HL-60/S4 (cell line): ENCODE results near the gene PSMD14.

Experiments used
- in situ Hi-C: fragments of 300-500 bp; cut with MboI; formaldehyde crosslinking; loops from 2 replicates; pipeline ENCODE4 v1.14.3; 2022; ENCODE audit warnings: low sequenced_read_pairs

PSMD14 gene

DNA sequence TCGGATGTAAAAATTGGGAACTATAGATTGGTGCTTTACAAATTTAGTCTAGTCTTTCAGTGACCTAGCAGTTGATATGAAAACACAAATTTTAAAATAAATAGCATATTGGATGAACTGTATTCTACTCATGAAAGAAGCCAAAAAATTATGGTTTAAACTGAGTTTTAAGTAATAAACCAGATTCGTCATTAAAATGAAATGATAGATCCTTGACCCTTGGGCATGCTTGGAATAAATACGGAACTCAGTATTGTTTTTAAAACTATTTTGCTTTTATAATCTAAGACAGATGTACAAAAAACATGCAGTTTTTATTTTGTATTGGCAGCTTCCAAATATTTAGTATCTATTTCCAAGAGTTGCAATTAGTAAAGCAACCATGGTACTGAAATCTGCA is 73.3 kb downstream of the PSMD14 start:
- in situ Hi-C loops: no loop called here

DNA sequence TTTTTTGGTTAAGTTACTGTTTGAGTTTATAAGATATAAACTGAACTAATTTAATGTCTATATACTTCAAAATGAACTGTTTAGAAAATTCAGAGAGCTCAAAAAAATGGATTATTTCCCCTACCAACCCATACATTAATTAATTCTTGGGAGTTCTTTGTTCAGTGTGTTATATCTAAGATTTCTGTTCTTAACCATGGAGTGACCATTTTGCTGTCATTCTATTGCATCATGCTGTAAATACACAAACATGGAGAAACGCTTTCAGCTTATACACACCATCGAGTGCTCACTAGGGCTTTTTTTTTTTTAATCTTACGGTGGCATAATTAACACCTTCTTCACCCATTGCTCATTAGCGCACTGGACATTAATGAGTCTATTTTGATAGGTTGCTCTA is 74.5 kb downstream of the PSMD14 start:
- in situ Hi-C loops: no loop called here

DNA sequence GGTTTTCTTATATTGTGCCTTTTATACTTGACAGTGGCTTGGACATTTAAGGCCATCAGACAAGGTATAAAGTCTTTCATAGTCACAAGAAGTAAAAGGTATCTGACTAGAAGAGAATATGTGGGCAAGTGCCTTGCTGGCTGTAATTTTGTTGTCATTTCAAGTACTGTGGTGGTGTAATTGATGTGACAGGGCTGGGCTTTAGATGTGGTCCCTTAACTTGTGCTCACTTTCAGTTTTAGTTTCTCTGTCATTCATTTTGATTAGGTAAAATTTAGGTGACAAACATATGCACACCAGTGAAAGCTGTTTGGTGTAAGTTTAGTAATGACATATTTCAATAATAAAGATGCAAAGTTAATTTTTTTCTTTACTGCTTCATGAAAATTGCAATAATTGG is 76.6 kb downstream of the PSMD14 start:
- in situ Hi-C loops: no loop called here

DNA sequence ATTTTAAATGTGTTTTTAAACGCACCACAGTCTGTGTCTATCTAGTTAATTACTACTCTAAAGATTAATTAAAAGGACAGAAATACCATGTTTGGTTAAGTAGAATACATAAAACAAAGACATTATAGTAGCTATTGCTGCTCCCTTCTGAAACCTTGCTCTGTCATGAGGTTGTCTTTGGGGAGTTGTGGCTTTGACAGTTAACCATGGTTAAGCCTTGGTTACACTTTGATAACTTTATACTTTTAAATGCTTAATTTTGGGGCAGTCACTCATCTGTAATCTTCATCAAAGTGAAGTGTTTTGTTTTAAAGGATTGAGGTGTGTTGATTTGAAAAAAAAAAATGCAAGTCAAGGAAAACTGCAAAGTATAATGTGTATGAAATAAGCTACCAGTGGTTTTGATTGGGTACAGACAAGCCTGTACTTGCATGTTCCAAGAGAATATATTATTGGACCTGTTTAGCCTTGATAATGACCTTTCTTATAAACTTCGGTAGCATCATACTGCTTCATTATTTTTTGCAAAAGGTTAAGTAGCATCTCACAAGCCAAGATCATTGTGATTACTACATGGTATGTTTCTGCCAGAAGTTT is 78.1 kb downstream of the PSMD14 start:
- in situ Hi-C loops: no loop called here

DNA sequence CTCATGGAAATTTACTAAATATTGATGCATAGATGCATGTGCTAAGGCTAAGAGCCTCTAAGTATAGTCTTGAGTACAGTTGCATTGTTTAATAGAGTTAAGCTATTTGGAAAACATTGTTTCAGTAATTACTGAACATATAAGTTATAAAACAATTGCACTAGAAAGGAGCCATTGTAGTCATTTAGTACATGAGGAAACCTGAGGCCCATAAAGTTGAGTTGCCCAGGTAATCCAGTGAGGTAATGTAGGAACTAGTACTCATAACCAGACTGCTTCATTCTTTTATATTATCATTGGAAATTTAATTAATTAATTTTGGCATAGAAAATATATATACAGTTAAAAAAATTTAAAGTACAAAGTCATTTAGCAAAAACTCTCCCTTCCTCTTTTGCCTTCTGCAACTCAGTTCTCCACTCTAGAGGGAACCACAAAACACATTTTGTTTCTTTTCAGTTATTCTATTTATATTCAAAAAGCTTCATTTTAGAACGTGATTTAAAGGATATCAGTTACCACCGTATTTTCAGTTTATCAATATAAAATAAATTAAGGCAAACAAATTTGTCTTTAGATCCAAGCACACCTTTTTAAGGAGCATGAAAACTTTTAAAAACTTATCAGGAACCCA is 80.0 kb downstream of the PSMD14 start:
- in situ Hi-C loops: no loop called here

DNA sequence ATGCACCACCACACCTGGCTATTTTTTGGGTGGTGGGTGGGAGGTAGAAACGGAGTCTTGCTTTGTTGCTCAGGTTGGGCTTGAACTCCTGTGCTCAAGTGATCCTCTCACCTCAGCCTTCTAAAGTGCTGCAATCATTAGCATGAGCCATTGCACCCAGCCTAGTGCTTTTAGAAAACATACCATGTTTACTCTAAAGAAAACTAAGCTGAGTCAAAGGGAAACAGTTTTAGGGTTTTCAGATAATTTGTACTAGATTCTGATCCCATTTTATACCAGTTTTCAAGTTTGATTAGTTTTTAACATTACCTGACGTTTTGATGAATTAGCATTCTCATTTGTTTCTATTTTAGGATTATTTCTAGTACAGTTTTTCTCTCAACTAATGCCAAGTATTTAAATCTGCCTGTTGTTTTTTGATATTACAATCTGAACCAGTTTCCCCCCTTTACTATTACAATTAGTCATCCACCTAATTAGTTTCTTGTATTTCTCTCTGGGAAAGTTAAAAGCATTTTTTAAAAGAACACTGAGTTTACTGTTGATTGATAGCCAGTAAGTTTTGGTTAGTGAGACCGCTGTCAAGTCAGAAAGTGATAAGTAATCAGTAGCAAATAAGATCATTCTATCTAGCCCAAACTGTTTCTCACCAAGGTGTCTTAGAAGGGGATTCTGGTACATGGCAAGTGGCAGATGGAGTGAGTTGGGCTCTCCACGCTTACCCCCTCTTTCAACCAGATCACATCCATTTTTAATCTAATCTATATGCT is 83.7 kb downstream of the PSMD14 start:
- in situ Hi-C loops: no loop called here

DNA sequence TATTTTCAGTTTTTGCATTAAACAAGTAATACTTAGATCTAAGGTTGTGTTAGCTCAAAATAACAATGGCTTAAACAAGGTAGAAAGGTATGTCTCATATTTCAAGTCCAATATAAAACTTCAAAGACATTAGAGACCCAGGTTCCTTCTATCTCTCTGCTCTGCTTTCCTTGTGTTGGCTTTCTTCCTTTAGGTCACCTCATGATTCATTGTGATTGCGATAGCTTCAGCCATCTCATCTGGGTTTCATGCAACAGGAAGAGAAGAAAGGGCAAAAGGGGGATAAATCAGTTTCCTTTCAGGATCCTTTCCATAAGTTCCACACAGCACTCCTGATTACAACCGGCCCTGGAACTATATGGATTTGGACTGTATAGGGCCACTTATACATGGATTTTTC is 91.9 kb downstream of the PSMD14 start:
- in situ Hi-C loops: no loop called here

DNA sequence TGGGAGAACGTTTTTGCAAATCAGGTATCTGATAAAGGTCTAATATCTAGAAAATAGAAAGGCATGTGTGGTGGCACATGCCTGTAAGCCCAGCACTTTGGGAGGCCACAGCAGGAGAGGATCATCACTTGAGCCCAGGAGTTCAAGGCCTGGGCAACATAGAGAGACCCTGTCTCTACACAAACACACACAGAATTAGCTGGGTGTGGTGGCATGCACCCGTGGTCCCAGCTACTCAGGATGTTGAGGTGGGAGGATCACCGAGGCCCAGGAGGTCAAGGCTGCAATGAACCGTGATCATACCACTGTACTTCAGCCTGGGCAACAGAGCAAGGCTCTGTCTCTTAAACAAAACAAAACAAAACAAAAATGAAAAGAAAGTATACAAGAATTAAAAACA is 94.1 kb downstream of the PSMD14 start:
- in situ Hi-C loops: no loop called here

DNA sequence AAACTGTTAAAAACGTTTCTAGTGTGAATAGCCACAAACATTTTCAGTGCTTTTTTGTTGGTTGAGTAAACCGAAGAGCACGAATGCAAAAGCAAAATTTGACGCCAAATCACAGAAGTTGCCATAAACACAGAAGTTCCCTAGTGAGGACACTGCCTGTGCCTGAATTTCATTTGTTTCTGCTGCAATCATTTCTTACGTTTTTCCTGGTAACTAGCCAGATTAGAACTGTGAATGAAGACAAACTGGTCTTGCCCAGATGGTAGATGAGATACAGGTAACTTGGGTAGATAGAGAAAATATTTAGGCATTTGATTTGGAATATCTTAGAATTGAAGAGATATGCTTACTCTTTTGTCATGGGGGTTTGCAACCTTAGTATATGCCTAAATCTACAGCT is 98.1 kb downstream of the PSMD14 start:
- in situ Hi-C loops: no loop called here

DNA sequence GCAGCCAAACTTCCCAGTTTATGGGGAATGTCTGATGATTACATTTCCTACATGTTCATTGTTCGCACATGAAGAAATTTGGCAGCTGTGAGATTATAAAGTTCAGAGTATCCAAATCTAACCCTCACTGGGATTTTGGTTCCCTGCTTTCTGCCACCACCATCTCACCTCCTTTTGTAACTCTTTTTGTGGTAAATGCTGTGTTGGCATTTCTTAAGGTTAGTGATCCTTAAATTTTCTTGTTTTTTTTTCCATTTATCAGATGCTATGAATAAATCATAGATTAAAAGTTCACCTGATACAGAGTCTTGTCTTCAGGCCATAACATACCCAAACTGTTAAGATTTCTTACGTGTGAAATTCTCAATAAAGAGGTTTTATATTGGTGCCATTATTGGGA is 99.4 kb downstream of the PSMD14 start:
- in situ Hi-C loops: no loop called here

DNA sequence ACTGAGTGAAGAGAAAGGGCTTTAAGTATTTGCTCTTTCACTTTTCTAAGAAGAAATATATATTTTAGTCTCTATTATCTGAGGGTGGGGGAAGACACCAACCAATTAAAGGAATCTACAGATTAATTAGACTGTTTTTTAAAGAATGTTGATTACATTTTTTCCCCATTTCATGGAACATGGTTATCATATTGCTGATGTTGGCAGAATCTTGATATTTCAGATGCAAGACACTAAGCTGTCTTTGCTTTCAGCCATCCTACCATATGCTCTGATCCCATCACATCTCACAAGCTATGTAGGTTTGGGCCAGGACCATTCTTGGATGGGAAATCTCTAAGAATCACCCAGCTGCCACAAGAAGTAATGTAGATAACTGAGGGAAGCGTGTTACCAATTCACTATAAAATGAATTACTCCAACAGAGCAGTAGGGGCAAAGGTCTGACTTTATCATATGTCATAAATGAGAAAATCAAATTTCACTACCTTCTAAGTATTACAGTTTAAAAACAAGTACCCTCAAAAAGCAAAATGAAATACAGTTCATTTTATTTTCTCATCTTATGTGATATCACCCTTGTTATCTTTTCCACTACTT is 101.2 kb downstream of the PSMD14 start:
- in situ Hi-C loops: no loop called here

DNA sequence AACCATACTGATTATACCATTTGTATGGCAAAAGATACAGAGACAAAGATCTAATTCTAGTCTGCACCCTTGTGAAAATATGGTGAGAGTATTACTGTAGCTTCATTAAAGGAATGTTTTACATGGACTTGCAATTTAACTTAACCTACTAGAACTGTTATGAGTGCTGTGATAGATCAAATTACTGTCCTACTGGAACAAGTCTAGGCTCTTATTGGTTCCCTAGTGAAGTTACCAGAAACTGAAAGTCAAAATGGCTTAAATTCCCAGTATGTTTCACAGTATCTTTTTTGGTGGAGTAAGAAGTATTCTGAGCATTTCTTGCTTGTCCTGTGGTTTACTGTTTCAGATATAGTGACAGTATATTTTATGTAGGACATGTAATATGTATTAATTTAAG is 104.1 kb downstream of the PSMD14 start:
- in situ Hi-C loops: no loop called here

DNA sequence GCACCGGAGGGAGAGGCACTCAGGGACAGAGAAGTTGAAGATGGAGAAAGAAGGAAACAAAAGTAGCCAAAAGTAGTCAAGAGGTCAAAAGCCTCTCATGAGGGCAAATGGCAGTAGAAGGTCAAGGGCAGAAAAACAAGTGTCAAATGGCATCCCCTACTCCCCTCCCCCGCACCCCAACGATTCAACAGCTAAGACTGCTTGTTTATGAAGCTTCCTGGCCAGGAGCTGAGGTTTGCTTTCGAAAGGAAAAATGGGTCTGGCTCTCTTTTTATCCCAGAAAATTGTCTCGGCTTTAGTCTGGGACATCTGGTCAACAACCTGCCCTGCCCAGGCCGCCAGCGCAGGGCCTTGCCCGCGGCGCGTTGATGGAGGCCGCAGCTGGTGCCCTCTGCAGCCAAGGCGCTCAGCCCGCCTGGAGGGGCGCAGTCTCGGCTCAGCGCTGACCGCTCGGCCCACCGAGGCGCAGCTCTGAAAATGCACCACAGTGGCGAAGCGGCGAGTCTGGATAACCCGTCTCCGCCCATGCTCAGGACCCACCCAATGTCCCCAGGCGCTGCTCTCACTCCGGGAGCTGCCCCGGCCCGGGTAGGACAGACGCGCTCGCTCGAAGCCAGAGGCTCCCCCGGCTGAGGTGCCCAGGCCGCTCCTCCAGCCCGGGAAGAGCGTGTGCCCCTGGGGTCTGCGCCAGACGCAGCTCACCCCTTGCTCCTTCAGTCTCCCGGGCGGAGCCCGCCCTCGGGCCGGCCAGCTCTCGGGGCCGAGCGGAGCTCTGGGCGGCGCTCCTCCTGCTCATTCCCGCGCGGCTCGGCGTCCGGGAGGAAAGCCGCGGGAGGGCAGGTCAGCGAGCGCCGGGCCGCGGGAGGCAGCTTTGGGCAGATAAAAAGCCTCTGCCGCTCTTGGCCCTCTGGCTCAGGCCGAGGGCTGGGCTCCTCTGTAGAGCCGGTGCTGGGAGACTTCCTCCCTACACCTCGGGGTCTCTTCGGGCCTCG is 106.1 kb downstream of the PSMD14 start:
- in situ Hi-C loops: no loop called here

DNA sequence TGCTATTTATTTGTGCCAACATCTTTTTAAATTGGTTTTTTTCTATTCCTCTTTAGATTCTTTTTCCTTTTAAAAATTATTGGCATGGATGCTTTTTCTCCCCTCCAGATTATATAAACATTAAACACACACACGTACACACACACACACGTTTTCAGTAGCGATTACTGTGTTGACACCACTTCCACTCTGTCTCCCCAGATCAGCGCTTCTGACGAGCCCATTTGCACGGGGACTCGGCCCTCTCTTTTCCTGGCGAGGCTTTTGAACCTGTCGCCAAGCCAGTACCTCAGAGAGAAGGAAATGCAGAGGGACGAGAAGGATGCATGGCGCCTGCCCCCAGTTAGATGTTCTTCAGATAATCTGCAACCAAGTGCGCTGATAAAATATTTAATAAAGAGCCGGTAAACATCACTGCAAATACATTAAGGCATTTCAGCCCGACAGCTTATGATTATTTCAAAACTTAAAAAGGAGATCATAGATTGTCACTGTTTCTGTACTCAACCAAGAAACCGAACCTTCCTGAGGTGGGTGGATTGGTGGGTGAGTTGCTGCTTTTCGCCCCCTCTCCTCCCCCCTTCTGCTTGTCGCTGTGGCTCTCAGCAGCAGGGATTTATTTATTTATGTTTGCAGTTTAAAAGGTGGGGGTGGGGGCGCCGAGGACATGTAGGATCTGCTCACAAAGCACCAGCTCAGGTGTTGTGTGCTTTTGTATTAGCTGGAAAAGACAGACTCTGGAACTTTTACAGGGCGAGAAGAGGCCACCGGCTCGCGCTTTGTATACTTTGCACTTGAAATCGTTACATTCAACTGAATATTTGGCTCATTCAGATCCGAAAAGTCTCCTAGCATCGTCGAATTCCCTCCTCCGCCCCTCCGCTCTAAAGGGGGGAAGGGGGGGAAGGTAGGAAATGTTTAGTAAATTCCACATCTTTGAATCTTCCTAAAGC is 107.1 kb downstream of the PSMD14 start:
- in situ Hi-C loops: no loop called here

DNA sequence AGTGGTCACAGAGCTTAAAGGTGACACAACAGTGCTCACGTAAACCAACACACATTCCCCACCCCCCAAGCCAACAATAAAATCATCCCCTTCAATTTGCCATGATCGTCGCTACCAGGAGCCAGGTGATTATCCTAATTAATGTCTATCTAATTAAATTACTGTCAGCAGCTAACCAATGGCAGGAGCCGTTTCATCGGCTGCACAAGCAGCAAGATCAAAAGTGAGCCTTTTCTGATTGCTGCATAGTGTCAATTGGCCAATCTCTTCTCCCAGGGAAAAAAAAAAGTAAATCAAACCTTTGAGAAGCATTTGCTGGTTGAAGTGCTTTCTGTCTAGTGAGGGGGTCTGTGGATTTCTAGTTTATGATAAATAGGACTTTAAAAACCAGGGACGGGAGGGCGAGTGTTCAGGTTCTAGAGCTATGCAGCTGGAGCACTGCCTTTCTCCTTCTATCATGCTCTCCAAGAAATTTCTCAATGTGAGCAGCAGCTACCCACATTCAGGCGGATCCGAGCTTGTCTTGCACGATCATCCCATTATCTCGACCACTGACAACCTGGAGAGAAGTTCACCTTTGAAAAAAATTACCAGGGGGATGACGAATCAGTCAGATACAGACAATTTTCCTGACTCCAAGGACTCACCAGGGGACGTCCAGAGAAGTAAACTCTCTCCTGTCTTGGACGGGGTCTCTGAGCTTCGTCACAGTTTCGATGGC is 107.9 kb downstream of the PSMD14 start, which contains the start of gene TBR1:
TSS of gene TBR1 (plus strand) at position 311 of the 721 bp plus-strand sequence. CDS start at position 425, 114 bp downstream.
- in situ Hi-C loops: no loop called here

DNA sequence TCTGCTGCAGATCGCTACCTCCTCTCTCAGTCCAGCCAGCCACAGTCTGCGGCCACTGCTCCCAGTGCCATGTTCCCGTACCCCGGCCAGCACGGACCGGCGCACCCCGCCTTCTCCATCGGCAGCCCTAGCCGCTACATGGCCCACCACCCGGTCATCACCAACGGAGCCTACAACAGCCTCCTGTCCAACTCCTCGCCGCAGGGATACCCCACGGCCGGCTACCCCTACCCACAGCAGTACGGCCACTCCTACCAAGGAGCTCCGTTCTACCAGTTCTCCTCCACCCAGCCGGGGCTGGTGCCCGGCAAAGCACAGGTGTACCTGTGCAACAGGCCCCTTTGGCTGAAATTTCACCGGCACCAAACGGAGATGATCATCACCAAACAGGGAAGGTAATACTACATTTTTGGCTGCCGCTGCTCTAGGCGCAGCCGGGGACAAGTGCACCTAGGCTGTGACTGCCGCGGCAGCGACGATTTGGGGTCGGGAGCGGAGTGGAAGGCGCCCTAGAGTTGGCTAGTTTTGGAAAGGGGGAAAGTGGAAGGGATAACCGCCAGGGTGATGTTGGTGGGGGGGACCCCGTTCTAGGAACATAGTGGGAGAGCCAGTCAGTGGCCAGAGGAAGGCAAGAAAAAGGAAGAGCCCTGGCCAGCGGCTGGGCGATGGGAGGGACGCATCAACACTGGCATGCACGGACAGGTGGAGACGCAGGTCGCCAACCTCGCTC is 108.6 kb downstream of the PSMD14 start:
- in situ Hi-C loops: no loop called here

DNA sequence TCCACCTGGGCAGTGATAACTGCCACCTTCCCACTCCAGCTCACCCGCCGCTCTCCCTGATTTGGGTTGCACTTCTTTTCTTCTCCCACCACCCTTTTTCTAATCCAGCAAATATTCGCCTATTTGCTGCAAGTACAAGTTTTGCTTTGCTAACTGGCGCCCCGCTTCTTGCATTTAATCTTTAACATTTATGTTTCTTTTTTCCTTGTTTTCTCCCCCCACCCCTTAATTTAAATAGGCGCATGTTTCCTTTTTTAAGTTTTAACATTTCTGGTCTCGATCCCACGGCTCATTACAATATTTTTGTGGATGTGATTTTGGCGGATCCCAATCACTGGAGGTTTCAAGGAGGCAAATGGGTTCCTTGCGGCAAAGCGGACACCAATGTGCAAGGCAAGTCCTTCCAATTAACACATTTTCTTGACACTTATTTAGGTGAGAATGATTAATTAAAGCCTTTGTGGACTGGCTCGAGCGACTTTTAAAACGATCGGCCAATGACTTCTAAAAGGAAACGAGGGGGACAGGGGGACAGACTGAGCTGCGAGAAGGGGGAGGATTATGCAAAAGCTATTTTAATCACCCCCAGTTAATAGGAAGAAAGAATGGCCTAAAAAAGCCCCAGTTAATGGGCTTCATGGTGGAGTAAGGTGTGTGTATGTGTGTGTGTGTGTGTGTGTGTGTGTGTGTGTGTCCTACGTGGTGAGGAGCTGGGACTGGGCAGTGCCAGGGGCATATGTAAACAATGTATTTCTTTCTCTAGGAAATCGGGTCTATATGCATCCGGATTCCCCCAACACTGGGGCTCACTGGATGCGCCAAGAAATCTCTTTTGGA is 109.4 kb downstream of the PSMD14 start:
- in situ Hi-C loops: no loop called here
